Measurements from ENCODE around the gene WDR20.
"Not testable (repeated sequence)": the region's sequence is repeated elsewhere in the genome, so short reads cannot be mapped to it uniquely, and the experiment has no call there.

Gene WDR20

GRCh38 chr14:102139286-102140026 is at the start of gene WDR20:
Gene WDR20, plus strand, starts transcription at chr14:102139897. Its CDS starts 27 bp downstream, at chr14:102139924.
- FAIRE-seq: peak; percentile 96

GRCh38 chr14:102090713-102091112 is 49.0 kb upstream of the WDR20 start:
- FAIRE-seq: no peak

GRCh38 chr14:102092806-102093205 is 46.9 kb upstream of the WDR20 start:
- no peak for FAIRE-seq

GRCh38 chr14:102094101-102094500 is 45.6 kb upstream of the WDR20 start:
- FAIRE-seq: no peak

GRCh38 chr14:102095231-102095870 is 44.3 kb upstream of the WDR20 start:
- no peak for FAIRE-seq

GRCh38 chr14:102095871-102096568 is 43.7 kb upstream of the WDR20 start:
- FAIRE-seq: no peak

- peak; percentile 93 for FAIRE-seq
Observed at GRCh38 chr14:102096569-102097188, 43.0 kb upstream of the WDR20 start.

GRCh38 chr14:102097441-102098135 is 42.1 kb upstream of the WDR20 start:
- no peak for FAIRE-seq

GRCh38 chr14:102103062-102103695 is 36.5 kb upstream of the WDR20 start:
- no peak for FAIRE-seq

- no peak for FAIRE-seq
Observed at GRCh38 chr14:102105369-102105768, 34.3 kb upstream of the WDR20 start.

GRCh38 chr14:102109332-102109731 is 30.4 kb upstream of the WDR20 start:
- not testable (repeated sequence) for FAIRE-seq

- no peak for FAIRE-seq
Observed at GRCh38 chr14:102111101-102111500, 28.6 kb upstream of the WDR20 start.

- FAIRE-seq: no peak
Observed at GRCh38 chr14:102116361-102117180, 23.1 kb upstream of the WDR20 start.

- FAIRE-seq: no peak
Observed at GRCh38 chr14:102117852-102118251, 21.8 kb upstream of the WDR20 start.

- FAIRE-seq: no peak
Observed at GRCh38 chr14:102120888-102121287, 18.8 kb upstream of the WDR20 start.

GRCh38 chr14:102121567-102121966 is 18.1 kb upstream of the WDR20 start:
- FAIRE-seq: no peak

- FAIRE-seq: no peak
Observed at GRCh38 chr14:102124419-102124818, 15.3 kb upstream of the WDR20 start.

GRCh38 chr14:102125546-102125945 is 14.2 kb upstream of the WDR20 start:
- no peak for FAIRE-seq

GRCh38 chr14:102126807-102127455 is 12.8 kb upstream of the WDR20 start:
- peak; percentile 19 for FAIRE-seq

- FAIRE-seq: no peak
Observed at GRCh38 chr14:102131741-102132140, 8.0 kb upstream of the WDR20 start.

- not testable (repeated sequence) for FAIRE-seq
Observed at GRCh38 chr14:102134021-102134420, 5.7 kb upstream of the WDR20 start.

Measured in G401.6 (cell line).